NCI-H1105 treated with DMSO at 0.1 percent for 48 hours (cell line): ENCODE results near the gene LRRC14B.
A peak's percentile ranks its signal among the peaks of the same experiment; 100 is the strongest.

Source experiments
- DNase-seq: peaks from one replicate; lab custom pipeline; 2025; lab: John Stamatoyannopoulos, UW

LRRC14B gene

DNA sequence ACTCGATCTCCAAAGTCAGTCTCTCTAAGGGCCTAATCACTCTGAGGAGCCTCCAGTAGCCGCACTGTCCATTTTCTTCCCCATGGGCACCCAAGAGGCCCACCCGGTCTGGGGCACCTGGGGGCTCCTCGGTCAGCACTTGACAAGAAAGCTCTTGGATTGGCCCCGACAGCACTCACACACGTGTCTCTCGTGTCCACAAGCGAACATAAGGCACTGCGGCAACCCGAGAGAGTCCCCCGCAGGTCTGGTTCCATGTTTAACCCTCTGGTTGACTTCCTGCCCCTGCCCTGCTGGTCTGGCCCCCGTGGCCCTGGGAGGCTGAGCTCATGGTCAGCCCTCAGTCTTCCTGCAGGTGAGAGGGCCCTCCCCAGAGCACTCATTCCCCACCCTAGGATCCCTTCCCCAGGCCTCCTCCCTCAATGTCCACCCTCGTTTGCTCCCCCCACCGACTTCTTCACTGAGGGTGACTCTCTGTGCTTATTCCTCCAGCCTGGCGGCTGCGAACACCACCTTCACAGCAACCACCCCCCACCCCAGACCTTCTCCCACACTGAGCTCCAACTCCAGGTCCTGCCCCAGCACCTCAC, 16.3 kb upstream of the LRRC14B start:
- DNase-seq = no peak

DNA sequence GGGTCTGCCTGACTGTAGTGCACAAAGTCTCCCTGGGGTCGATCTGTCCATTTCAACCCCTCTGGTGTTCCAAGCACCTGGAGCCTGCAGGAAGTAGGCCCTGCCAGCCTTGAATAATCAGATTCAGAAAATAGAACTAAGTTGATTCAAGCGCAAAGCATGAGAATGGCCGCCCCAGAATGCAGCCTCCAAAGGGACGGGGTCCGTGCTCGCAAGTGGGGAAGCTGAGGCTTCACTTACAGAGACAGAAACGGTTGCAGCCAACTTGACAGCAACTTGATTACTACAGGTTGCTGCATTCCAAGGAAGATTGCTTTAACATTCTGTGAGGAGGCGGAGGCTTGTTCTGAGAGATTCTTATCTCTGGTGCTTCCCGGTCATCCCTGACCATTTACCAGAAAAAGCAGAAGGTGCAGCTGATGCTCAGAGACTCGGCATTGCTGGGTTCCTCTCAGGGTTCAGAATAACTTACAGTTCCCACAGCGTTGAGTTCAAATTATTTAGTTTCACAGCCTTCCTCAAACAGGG, 14.9 kb upstream of the LRRC14B start:
- DNase-seq = no peak

DNA sequence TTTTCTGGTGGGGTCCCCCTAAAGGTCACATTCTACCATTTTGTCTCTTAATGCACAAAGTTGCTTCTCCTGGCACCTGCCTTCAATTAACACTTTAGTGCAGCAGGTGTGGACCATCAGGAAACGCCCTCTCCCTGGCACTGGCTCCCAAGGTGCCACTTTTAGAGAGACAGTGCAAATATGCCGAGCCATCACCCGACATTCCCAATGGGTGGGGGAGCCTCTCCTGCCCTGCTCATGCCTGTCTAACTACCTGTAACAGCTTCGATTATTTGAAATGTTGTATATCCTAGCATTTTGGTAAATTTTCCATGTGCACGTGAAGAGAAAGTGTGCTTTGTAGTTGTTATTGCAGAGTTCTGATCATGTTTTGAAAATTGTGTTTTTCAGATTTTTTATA, 13.2 kb upstream of the LRRC14B start:
- peak; percentile 30 for DNase-seq

DNA sequence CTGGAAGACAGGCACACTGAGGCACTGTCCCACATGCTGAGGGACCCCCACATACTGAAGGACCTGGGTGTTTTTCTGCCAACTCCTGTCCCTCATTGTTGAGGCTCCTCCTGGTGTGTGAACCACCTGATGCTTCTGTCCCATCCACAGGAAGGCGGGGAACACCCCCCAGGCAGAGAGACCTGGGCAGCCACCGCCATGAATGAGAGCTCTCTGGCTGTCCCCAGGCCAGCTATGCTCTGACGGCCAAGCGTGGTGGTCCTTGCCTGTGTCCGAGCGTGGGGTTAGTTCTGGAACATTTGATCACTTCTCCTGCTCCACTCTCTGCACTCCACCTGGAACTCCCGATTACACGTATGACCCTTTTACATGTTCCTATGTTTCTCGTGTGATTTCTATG, 11.9 kb upstream of the LRRC14B start:
- DNase-seq = no peak

DNA sequence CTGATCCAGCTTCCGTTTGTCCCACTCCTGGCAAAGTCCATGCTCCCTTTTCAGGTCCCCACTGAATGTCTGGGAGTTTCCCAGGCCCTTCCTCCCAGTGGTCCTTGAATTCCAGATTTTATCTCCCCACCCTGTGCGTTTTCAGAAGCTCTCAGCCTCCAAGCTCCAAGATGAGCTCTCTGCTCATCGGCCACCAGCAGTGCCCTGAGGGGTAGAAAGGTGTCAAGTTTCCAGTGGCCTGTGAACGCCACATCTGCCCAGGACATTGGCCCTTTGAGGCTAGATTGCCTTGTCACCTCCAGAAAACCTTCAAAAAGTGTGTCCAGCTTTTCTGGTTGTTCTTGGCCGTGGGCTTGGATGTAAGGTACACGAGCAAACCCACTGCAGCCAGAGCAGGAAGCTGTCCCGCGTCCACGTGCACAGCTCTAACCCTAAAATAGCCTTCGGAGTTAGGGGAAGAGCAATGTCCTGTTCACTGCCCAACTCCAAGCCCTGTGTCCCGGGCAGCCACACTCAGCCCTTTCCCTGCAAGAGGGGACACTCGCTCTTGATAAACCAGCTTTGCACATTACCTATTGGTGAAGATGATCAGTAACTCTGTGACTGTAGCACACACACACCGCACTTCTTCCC, 10.9 kb upstream of the LRRC14B start:
- DNase-seq = no peak

DNA sequence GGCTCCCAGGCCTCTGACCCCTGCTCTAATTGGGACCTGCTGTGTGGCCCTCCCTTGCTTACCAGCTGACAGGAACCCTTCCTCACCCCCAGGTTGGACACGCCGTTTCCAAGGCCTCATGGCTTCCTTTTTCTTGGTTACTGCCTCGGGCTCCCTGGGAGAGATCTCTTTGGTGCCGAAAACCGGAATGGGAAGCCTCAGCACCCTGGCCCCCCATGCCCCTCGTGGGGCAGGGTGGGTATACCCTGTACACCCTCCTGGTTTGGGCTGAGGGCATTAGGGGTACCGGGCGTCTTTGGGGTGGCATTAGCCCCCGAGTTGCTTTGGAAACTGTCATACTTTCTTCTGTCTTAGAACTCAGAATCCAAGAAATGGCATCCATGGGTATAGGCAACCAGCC, 10.1 kb upstream of the LRRC14B start:
- no peak for DNase-seq

DNA sequence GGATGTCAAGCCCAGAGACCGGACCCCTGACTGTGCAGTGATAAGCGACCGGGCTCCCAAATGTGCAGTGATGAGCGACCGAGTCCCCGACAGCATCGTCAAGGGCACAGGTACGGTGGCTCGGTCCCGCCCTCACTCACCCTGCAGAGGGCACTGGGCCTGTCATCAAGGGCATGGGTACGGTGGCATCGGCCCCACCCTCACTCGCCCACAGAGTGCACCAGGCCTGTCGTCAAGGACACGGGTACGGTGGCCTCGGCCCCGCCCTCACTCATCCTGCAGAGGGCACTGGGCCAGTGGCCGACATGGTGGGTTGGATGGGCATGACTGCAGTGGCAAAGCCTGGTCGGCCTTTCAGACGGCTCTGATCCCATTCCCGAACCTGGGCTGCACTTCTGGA, 9.7 kb upstream of the LRRC14B start:
- no peak for DNase-seq

DNA sequence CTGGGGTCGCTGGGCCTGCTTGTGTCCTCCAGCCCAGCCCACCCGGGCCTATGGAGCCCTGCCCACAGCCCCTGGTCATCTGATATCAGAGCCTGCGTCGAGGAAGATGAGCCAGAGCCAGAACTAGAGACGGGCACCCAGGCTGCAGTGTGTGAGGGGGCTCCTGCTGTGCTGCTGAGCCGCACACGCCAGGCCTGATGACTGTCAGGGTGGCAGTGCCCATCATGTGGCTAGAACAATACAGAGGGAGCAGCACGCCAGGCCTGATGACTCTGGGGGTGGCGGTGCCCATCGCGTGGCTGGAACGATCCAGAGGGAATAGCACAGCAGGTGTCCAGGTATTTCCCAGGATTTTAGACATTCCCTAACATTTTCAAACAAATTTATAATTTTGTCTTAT, 9.2 kb upstream of the LRRC14B start:
- DNase-seq = no peak

DNA sequence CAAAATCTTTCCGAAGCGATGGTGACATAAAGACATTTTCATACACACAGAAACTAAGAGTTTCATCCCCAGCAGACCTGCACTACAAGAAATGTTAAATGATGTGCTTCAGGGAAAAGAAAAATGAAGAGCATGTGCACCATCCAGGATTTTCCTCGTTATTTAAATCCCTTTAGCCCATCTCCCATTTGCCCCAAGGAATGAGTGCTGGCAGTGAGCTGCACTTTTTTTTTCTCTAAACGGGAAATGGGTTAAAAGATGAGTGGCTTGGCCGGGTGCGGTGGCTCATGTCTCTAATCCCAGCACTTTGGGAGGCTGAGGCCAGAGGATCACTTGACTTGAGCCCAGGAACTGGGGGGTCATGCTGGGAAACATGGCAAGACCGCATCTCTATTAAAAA, 6.8 kb upstream of the LRRC14B start:
- no peak for DNase-seq

DNA sequence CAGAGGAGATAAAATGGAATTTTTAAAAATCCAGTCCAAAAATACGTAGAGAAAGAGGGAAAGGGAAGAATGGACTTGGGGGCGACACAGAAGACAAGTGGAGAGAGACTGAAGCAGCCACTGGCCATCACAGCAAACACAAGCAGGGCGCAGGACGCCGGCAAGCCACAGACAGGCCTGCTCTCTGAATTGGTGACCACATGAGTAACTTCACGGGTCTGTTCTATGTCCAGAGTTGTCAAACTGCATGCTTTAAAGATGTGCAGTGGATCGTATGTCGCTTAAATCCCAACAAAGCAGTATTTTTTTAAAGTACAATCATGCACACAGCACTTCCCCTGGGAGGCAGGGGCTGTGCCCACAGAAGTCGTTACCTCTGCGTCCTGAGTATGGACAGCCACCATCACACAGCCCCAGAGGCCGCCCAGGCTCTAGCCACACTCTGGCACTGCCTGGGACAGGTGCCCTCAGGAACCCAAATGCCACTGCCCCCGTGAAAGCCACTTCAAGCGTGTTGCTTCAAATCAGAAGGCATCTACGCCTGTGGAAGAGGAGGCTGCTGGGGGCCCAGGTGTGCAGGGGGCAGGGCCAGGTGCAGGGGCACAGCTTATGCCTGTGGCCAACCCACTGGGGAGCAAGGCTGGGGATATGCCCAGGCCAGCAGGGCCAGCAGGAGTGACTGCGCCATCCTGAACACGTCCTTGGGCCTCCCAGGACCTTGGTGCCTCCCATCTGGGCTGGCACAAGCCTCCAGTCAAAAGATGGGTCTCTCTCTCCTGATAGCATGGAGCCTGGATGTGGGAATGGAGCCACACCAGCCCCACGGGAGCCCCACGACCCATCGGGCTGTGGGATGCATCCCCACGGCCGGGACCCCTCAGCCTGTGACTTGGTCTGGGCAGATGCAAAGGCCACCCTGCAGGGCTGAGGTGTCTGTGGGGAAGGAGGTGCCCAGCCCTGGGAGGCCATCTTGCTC, 5.9 kb upstream of the LRRC14B start:
- DNase-seq = no peak

DNA sequence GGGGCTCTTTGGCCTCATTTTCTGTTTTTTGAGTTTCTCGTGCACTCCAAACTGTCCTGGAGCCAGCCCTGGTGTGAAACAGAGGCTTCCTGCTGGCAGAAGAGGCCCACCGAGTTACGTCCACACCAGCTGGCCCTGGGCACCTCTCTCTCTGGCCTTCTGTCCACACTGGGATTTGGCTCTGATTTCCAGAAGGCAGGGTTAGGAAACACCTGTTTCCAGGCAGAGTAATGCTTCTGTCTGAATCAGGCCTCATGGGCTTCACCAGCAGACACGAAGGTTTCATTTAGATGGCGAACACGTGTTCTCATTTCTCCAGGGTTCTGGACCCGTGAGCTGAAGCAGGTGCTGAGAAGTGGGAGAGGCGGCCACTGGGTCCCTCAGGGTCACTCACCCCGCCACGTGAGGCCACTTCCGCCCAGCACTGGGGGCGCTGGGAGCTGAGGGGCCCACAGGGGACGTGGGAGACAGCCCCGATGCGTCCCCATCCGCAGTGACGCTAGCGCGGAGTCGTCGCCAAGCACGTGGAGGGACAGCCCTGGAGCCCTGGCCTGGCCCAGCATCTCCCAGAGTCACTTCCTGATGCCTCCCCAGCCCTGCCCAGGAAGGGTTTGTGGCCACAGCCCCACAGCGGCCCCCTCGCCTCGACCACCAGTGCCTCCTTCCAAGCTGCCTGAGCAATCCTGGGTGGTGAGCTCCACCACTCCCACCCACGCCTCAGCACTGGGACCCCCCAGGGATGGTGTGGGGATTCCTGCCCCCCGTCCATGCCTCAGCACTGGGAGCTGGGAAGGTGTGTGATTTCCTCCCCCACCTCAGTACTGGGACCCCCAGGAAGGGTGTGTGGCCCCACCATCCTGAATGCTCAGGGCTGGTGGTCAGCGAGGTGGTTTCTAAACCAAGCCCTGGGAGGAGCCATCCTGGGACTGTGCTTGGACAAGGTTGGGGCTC, 4.9 kb upstream of the LRRC14B start:
- DNase-seq = no peak

DNA sequence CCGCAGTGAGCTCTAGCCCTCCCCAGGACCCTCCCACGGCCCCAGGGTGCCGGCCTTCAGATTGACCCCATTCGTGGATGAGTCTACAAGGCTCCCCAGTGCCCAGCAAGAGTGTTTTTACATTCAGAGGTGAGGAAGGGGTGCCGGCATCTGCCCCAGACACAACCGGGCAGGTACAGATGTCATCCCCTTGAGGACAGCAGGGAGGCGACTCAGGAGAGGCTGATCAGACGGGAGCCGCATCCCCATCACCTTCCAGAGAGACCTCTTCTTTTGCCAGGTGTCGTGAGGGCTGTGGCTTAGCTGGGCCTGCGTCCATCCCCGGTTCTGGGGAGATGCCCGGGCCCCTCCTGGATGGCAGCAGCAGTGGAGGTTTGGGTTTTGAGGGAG, 4.3 kb upstream of the LRRC14B start:
- no peak for DNase-seq

DNA sequence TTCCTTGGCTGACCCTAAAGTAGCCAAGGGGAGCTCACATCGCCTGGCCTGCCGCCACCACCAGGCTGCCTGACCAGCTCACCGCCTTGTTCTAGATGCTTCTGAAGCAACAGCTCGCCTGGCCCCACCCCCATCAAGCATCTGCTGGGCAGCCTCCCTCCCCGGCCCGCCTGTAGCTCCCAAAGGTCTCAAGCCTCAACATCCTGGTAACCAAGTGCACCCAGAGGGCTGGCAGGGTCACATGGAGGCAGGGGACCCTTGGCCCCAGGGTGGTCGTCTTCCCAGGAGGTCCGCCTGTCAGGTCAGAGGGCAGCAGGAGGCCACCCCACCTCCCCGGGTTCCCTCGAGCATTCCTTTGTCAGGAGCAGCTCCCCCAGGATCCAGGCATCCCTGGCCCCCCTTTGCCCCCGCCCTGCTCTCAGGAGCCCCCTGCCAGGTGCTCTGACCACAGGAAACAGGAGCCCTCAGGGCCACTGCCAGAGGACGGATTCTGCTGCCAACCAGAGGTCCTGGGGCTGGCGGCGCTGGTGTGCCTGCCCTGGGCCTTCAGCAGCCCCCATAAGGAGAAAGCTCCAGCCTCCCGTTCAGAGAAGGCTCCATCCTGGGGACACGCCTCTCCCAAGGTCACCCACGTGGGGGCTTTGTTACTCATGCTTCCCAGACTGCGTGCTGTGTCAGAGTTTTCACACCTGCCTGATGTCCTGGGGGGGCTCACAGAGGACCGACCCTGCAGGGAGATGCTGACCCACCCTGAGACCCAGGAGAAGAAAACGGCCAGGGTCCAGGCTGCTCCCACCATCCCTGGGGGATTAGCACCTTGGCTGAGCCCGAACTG, 3.5 kb upstream of the LRRC14B start:
- peak; percentile 27 for DNase-seq

DNA sequence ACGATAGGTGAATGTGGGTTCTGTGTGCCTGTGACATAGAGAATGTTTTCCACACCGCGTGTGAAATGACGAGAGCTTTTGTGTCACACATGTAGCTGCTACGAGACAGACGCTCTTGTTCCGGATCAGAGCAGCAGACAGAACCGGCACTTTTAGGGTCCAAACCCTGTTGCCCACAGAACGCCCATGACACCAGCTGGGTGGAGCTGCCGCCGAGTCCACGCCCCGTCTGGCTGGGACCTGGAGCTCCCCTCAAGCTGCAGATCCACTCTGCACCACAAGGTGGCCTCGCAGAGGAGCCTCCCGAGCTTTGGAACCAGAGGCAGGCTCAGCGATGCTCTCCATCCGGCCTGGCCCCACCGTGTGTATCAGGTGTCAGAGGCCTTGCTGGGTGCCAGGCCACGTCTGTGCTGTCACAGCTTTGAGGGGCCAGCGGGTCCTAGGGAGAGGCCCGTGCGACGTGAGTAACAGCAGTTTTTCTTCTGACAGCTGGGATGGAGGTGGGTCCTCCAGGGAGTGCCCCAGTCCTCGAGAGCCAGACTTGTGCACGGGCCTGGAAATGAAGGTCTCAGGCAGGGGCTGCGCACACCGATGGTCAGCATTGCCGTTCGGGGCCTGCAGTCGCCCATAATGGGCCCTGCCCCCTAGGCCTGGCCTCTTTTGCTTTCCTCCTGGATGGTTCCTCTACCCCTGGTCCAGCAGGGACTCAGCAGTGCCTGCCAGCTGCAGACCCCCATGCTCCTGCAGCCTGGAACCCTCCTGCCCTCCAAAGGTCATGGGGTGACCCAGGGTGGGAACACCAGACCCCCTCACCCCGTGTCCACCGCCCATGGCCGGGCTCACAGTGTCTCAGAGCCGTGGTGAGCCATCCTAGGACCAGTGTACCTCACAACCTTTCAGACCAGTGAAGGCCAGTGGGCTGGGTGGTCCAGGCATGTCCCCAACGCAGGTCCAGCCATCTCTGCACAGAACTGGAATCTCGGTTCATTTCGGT, 2.5 kb upstream of the LRRC14B start:
- DNase-seq = peak; percentile 79

DNA sequence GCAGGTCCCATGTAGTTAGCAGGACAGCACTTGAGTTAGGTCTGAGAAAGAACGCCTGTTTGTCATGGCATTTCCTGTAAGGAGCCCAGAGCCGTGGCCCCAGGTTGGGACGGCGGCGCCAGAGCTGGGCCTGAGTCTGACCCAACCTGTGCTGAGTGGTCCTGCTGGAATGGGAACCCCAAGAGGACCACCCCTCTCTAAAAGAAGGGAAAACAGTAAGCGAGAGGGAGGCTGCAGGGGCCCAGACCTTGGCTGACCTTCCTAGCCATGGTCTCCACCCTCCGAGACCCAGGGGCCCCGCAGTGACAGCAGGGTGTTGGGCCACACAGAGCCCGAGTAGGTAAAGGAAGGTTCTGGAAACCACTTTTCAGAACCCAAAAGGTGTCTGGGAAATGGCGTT, 1.8 kb upstream of the LRRC14B start:
- no peak for DNase-seq

DNA sequence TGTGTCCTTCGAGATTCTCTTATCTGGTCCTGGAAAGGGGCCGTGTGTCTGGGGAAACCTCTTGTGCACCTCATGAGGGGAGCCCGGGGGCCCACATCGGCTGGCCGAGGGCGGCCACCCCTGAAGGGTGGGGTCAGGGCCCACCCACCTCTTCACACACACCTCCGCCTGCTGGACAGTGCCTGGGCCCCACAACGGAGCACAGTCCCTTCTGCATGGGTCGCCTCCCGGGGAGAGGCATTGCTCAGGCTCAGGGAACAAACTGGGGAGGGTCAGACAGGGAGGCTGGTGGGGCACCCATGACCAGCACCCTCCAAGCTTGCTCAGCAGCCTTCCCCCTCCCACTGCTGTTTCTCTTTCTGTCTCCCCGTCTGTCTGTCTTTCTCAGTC, 1.3 kb upstream of the LRRC14B start:
- no peak for DNase-seq

DNA sequence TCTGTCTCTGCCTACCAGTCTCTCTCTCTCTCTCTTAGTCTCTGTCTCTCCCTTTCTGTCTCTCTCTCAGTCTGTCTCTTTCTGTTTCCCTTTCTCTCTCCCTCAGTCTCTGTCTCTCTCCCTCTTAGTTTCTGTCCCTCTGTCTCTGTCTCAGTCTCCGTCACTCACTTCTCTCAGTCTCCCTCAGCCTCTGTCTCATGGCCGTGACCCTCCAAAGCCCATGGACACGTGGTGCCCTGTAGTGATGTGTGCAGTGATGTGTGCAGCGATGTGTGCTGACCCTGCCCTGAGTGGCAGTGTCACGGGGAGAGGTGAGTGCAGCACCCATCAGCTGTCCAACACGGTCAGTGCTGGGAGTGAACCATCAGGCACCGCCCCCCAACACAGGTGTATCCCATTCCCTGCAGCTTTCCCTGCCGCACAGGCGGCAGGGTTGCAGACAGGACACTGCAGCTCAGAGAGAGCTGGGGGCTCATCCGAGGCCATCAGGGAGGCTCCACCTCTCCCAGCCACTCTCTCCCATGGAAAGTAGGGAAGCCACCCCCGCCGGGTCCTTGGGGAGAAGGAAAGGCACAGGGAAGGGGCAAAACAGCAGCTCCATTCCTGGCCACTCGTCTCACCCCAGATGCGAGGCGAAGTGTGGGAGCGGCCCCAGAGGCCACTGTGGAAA, 794 bp upstream of the LRRC14B start:
- DNase-seq = no peak

DNA sequence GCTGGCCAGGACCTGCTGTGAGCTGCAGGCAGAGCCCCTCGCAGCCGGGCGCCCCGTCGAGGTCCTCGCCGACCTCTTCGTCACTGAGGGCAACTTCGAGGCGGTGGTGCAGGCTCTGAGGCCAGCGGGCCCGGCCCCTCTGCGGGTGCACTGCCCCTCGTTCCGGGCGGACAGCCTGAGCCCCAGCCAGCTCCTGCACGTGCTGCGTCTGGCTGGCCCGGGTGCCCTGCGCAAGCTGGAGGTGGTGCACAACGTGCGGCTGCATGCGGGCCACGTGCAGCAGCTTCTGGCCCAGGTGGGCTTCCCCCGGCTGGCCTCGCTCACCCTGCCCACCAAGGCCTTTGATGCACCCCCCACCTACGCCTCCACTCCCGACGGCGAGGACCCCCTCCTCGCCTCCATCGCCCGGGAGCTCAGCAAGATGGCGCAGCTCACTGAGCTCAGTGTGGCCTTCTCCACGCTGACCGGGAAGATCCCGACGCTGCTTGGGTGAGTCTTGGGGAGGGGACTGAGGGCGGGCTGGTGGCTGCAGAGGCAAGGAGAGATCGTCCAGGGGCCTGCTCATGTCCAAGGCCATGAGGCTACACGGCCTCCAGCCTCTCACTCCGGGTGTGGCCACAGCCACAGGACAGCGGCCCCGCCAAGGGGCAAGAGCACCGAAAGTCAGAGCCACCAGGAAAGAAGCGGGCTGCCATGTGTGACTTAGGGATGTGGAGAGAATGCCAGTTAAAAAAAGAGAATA, 825 bp downstream of the LRRC14B start:
- DNase-seq = no peak

DNA sequence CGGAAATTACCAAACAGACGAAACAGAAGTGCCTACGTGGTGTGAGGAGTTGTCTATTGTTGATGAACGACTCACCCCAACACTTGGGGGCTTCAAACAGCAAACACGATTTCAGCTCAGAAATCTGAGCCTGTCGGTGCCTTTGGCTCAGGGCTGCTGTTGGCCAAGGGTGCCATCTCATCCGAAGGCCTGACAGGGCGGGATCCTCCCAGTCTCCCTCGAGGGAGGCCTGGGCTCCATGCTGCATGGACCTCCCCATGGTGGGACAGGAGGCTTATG, 1.3 kb downstream of the LRRC14B start:
- no peak for DNase-seq
